GM19239 (cell line): ENCODE measurements around the gene ZNF75A.

ENCODE experiments used
- DNase-seq: peaks from one replicate; pipeline ENCODE4 v3.0.0; 2011; ENCODE audit warnings: low spot score; ENCODE audit not compliant: insufficient read length
- FAIRE-seq: peaks from 2 replicates; lab custom pipeline; 2011; peaks lifted over from hg19 to GRCh38; lab: Jason Lieb, UNC

The ZNF75A gene

DNA sequence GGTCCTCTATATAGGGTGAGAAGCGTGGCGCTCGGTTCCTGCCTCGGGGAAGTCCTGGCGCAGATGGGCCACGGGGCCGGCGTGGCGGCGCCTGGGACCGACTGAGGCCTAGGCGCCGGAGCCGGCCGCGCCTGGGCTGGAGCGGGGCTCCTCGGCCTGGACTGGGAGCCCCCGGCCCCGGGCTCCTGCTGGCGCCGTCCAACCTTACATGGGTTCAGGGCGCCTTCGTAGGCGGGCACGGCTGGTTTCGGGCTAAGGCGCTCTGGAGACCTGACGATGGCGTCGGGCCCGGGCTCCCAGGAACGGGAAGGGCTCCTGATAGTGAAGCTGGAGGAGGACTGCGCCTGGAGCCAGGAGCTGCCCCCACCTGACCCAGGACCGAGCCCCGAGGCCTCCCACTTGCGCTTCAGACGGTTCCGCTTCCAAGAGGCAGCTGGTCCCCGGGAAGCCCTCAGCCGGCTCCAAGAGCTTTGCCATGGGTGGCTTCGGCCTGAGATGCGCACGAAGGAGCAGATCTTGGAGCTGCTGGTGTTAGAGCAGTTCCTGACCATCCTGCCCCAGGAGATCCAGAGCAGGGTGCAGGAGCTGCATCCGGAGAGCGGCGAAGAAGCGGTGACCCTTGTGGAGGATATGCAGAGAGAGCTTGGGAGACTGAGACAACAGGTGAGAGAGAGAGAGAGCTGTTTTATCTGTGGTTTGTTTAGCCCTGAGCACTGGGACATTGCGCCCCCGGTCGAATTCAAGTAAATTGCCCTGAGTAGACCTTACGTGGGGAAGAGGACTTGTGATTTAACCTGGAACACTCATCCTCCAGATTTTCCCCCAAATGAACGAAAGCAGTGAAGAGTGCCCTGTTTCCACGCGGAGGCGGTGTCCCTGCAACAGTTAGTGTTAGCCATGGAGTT lies 21.5 kb upstream of the ZNF75A start:
- FAIRE-seq (no peak), DNase-seq (no peak)

DNA sequence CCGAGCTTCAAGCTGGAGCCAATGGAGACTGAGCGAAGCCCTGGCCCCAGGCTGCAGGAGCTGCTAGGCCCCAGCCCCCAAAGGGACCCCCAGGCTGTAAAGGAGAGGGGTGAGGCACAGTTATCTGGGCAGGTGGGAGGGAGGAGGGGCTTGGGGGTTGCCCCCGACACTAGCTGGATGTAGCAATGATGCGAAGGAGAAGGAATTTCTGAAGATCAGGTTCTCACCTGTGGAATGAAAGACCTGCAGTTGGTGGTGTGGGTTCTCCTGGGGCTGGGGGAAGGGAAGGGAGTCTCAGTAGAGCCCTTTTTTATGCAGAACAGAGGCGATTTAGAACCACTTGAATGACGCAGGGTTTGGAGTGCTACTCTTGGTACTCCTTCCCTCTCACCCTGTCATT lies 20.2 kb upstream of the ZNF75A start:
- no peak for DNase-seq
- no peak for FAIRE-seq

DNA sequence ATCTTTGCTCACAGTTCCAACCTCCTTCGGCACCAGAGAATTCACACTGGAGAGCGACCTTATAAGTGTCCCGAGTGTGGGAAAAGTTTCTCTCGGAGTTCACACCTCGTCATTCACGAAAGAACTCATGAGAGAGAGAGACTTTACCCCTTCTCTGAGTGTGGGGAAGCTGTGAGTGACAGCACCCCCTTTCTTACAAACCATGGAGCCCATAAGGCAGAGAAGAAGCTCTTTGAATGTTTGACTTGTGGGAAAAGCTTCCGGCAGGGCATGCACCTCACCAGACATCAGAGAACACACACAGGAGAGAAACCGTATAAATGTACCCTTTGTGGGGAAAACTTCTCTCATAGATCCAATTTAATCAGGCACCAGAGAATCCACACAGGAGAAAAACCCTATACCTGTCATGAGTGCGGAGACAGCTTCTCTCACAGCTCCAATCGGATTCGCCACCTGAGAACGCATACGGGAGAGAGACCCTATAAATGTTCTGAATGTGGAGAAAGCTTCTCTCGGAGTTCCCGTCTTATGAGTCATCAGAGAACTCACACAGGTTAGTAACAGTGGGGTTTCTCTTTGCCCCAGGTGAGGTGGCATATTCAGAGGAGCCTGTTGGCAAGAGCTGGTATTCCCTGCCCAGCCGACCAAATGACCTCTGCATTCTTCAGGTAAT lies 15.2 kb upstream of the ZNF75A start:
- DNase-seq = no peak
- FAIRE-seq = no peak

DNA sequence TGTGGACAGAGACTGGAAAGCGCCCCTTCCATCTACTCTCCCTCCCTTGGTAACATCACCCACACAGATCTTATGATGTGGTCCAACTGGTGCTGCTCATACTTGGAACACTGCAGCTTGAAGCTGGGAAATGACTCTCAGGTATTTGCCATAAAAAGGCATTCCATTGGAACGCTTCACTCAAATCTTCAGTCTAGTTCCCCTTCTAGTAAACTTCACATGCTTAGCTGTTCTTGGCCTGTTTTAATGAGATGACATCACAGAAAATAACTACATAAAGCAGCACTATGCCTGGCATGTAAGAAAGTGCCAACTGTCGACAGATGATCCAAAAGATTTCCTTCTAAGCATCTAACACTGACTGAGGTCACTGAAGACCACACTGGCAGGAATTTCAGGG lies 12.7 kb upstream of the ZNF75A start:
- no peak for FAIRE-seq
- no peak for DNase-seq

DNA sequence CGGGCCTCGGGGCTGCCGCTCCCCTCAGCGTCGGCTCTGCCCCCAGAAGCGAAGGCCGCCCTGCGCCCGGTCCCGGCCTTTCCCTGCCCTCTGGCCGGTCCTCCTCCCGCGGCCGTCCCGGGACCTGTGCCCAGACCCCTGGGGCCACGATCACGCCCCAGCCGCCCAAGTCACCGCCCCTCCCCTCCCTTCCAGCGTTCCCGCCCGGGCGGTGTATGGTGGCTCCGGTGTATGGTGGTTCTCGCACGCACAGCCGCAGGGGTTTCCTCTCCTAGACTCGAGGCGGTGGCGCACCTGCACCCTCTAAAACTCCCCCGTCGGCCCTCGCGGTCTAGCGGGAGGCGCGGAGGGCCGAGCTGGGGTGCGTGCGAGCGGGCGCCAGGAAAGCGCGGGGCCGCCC lies 10.1 kb upstream of the ZNF75A start:
- FAIRE-seq (no peak), DNase-seq (no peak)

DNA sequence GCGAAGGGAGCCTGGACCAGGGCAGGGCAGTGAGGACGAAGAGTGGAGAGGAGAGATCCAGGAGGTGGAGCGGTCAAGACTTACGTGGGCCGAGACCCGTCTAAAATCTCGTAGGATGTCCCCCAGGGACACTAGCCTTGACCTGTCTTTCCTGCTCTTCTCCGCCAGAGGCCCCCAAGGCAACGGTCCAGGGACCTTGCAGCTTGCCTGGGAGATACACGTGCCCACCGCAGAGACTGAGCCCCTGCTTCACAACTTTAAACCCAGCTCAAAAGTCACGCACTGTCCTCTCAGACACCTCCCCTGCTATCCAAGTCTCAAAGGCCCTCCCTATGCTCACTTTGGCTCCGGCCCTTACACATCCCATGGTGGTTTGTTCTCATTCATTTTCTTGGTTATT lies 9.5 kb upstream of the ZNF75A start:
- no peak for DNase-seq
- no peak for FAIRE-seq

DNA sequence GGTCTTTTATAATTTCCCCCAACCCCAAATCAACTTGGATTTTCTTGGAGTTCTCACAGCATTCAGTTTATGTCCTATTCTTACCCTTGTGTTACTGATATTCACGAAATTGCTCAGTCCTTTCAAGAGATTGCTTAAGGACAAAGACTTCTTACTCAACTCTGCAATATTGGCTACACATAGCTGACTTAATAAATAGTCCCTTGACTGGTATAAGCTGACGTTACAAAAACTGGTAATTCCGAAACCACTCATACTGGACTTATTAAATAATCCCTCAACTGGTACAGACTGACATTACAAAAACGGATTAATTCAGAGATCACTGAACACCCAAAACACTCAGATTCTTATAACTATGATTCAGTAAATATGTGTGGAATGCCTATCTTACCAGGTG lies 927 bp upstream of the ZNF75A start:
- no peak for DNase-seq

DNA sequence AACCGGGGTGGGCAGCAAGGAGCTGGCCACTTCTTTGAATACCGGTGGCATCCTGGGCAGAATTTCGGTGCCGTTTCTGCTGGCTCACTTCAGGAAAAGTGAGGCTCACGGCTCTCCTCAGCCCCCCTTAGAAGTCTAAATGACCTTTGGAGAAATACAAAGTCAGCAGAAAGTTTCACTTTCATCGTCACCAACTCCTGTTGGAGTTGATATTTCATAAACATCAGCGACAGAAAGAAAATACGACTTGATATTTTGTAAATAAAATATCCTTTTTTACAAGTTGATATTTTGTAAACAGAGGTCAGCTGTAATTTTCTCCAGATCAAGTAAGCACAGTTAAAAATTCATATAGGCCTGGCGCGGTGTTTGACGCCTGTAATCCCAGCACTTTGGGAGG lies 781 bp downstream of the ZNF75A start:
- FAIRE-seq = no peak
- DNase-seq = no peak

More for the DNA sequence above, 927 bp upstream of the ZNF75A start:
- no peak for FAIRE-seq

DNA sequence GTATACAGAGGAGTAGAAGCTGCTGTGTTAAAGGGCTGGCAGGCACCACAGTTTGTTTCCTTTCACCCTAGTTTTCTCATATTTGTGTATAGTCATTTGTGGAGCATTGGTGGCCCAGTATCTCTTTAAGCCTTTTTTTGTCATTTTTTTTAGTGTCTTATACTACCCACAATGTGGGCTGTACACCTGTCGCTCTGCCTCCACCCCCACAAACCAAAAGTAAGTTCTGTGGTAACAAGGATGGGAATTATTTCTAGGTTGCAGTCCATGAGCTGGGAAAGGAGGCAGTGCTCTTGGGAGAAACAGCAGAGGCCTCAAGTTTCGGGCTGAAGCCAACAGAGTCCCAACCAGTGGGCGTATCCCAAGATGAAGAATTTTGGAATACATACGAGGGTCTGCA lies 6.2 kb downstream of the ZNF75A start:
- FAIRE-seq = no peak

DNA sequence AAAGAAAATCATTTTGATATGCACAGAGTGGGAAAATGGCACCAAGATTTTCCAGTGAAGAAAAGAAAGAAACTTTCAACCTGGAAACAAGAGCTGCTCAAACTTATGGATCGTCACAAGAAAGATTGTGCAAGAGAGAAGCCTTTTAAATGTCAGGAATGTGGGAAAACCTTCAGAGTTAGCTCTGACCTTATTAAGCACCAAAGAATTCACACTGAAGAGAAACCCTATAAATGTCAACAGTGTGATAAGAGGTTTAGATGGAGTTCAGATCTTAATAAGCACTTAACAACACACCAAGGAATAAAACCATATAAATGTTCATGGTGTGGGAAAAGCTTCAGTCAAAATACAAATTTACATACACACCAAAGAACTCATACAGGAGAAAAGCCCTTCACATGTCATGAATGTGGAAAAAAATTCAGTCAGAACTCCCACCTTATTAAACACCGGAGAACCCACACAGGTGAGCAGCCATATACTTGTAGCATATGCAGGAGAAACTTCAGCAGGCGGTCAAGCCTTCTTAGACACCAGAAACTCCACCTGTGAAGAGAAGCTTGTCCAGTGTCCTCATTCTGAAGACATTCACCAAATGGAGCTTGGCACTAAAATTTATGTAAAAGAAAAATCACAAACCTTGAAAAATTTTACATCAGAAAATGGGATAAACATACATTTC lies 12.2 kb downstream of the ZNF75A start:
- no peak for DNase-seq
- no peak for FAIRE-seq

More for the DNA sequence above, 6.2 kb downstream of the ZNF75A start:
- DNase-seq = no peak

DNA sequence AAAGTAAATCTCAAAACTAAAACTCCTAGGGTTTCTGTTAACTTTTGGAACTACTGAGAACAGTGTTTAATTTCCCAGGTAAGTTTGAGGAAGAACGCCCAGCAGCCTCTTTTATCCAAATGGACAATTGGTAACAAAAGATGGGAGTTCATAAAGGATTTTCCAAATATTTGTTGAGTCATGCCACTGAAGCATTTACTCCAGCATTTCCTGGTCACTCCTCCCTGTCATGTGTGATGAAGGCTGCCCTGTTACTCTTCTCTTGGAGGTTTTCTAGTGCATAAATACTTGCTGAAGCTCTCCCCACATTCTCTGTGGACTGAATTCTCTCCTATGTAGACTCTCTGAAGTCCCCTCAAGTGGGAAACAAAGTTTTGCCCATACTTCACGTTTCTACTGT lies 16.5 kb downstream of the ZNF75A start:
- FAIRE-seq (no peak), DNase-seq (no peak)

DNA sequence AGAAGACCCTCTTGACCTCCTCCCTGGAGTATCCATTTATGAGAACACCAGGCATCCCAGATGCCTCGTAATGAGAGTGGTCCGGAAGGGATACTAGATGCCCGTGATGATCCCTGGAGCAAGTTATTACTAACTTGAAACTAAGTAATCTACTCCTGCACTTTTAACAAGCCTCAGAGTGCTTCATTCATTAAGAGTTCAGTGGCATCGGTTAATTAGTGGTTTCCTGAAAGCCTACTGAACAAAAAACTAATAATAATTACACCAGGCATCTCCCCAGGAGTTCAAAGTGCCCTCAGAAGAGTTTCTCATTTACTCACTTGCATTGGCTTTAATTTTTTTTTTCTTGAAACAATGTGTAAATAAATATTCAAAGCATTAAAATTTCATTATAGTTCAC lies 22.2 kb downstream of the ZNF75A start:
- DNase-seq (no peak), FAIRE-seq (no peak)

DNA sequence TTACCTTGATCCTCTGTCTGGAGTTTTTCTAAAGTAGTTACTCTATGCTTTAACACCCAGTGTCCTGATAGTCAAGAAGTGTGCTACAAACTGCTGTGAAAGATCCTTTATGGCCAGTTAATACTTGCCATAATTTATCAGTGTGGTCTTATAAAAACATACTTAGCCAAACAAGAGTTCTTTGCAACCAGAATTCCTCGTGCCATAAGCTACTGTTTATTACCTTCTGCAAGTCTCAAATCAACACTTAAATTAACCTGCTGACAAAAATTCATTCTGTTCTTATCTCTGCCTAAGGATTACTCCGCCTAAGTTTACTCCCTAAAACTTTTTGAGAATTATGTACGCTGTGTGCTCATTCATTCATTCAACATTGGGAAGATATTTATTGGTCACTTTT lies 22.8 kb downstream of the ZNF75A start:
- DNase-seq (no peak), FAIRE-seq (no peak)

DNA sequence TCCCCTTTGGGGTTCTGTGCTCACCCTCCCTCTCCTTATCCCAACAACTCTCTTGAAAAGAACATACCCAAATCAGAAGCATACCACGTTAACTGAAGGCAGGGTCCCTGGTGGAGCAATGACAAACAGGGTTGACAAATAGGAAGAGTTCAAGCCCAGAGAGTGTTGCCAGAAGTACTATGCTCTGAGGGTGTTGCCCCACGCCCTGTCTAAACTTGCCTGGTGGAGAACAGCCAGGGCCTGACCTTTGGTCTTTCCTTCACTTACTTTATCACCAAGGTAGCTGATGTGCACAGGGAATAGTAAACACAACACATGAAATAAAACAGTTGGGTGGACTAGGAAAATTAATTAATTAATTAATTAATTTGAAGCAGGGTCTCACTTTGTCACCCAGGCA lies 23.3 kb downstream of the ZNF75A start:
- no peak for FAIRE-seq
- no peak for DNase-seq

DNA sequence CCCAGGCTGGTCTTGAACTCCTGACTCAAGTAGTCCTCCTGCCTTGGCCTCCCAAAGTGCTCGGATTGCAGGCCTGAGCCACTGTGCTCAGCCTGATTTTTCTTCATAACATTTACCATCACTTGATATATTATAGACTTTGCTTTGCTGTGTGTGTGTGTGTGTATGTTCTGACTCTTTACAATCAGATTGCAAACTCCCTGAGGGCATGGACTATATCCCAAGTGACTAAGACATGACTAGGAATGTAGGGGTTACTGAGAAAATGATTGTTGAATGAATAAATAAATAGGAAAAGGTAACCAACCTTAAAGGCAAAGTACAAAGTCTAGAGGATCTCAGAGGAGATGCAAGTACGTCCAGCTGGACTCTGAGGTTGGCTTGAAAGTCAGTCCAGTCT lies 40.7 kb downstream of the ZNF75A start:
- no peak for DNase-seq

DNA sequence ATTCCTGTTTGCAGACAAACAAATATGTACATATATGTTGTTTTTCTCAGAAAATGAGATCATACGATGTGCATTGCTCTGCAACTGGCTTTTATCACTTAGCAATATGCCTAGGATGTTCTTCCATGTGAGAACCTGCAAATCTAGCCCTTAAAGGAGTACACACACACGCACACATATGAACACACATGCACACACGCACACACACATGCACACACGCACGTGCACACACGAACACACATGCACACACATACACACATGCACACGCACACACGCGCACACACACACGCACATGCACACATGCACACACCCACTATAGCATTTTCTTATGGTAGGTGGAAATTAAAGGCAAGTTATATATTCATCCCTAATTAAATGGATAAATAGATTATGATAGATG lies 42.3 kb downstream of the ZNF75A start:
- FAIRE-seq = no peak

More for the DNA sequence above, 40.7 kb downstream of the ZNF75A start:
- FAIRE-seq = no peak

DNA sequence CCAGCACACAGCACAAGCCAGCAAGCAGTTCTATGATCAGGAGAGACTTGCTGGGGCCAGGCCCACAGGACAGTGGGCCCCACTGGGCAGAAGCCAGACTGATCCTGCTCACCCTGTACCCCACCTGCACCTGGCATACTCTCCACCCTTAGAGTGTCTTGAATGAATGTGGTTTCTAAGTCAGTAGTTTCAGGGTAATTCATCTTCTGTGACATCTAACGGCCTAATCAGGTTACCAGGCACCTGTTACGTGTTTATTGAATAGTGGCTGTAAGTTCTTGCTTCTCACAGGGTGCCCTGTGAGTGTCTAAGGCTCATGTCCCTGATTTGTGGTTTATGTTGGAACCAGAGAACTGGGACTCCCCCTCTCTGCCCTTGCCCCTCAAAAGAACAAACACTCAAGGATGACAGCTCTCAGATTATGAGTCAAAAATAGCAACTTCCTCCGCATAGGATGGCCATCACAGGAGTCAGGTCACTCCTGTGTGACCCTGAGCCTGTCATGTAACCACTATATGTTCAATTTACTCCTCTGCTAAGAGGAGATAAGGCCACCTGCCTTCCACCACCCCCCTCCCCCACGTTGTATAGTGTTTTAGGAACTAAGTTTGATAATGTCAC lies 43.4 kb downstream of the ZNF75A start:
- DNase-seq (no peak), FAIRE-seq (no peak)

More for the DNA sequence above, 42.3 kb downstream of the ZNF75A start:
- DNase-seq = no peak

DNA sequence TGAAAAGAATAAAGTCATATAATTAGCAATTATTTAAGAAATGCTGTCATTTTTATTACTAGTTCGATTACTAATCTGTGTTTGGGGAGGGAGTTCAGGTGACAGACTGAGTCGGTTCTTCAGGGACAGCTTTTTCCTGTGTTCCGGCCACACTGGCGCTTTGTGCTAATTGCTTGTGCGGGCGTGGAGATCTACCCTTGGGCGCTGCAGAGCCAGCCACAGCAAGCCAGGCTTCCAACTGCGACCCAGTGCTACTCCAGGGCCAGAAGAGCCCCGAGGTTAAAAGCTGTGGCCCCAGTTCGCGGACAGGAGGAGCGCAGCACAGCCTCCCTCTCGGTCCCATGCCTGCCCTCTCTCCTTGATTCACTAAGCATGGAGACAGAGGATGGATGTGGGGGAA lies 43.9 kb downstream of the ZNF75A start:
- no peak for FAIRE-seq
- no peak for DNase-seq

DNA sequence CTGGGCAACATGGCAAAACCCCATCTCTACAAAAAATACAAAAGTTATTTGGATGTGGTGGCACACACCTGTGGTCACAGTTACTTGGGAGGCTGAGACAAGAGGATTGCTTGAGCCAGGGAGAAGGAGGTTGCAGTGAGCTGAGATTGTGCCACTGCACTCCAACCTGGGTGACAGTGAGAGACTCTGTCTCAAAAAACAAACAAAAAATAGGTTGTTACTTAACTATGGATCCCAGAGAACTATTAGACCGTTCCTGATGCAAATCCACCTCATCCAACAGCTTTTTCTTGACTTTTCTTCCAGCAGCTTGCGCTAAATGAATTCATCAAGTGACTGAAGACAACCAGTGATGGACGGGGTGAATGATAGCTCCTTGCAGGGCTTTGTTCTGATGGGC lies 50.3 kb downstream of the ZNF75A start, which contains the start of gene OR2C1:
Gene OR2C1 (plus strand): TSS at position 301 of the 400 bp plus-strand sequence. CDS start 52 bp downstream, at position 353.
- DNase-seq (no peak), FAIRE-seq (no peak)

DNA sequence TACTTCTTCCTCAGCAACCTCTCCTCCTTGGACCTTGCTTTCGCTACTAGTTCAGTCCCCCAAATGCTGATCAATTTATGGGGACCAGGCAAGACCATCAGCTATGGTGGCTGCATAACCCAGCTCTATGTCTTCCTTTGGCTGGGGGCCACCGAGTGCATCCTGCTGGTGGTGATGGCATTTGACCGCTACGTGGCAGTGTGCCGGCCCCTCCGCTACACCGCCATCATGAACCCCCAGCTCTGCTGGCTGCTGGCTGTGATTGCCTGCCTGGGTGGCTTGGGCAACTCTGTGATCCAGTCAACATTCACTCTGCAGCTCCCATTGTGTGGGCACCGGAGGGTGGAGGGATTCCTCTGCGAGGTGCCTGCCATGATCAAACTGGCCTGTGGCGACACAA lies 50.8 kb downstream of the ZNF75A start:
- no peak for DNase-seq
- FAIRE-seq = no peak
